Activated effector memory CD4-positive, alpha-beta T cell treated with Interleukin-2 at 50 U/mL for 16 hours (primary cell): ENCODE measurements around the gene CALD1.

Experiments used
- DNase-seq: peaks from one replicate; pipeline ENCODE4 v3.0.0-alpha.2; 2020

Gene CALD1

GRCh38 chr7:134829380-134829986, 50.0 kb downstream of the CALD1 start:
- DNase-seq, result no peak

GRCh38 chr7:134831862-134832261, 52.4 kb downstream of the CALD1 start:
- DNase-seq, result no peak

- DNase-seq, result no peak
Observed at GRCh38 chr7:134832367-134832766, 52.9 kb downstream of the CALD1 start.

- no peak for DNase-seq
Observed at GRCh38 chr7:134834689-134835462, 55.4 kb downstream of the CALD1 start.

- no peak for DNase-seq
Observed at GRCh38 chr7:134835463-134835823, 56.0 kb downstream of the CALD1 start.

- DNase-seq, result no peak
Observed at GRCh38 chr7:134836447-134836846, 57.0 kb downstream of the CALD1 start.

GRCh38 chr7:134839298-134839697, 59.9 kb downstream of the CALD1 start:
- no peak for DNase-seq

- no peak for DNase-seq
Observed at GRCh38 chr7:134842062-134842461, 62.6 kb downstream of the CALD1 start.

- DNase-seq, result no peak
Observed at GRCh38 chr7:134842886-134843430, 63.5 kb downstream of the CALD1 start.

GRCh38 chr7:134844200-134844599, 64.8 kb downstream of the CALD1 start:
- no peak for DNase-seq

GRCh38 chr7:134845461-134845860, 66.0 kb downstream of the CALD1 start:
- no peak for DNase-seq

GRCh38 chr7:134847851-134848588, 68.6 kb downstream of the CALD1 start:
- DNase-seq, result no peak

GRCh38 chr7:134850066-134850465, 70.6 kb downstream of the CALD1 start:
- no peak for DNase-seq

GRCh38 chr7:134851141-134851540, 71.7 kb downstream of the CALD1 start:
- DNase-seq, result no peak

- no peak for DNase-seq
Observed at GRCh38 chr7:134852625-134853024, 73.2 kb downstream of the CALD1 start.

- no peak for DNase-seq
Observed at GRCh38 chr7:134854816-134855215, 75.4 kb downstream of the CALD1 start.

- DNase-seq, result no peak
Observed at GRCh38 chr7:134855442-134855841, 76.0 kb downstream of the CALD1 start.

GRCh38 chr7:134856091-134856490, 76.7 kb downstream of the CALD1 start:
- no peak for DNase-seq

GRCh38 chr7:134856691-134857090, 77.3 kb downstream of the CALD1 start:
- no peak for DNase-seq

GRCh38 chr7:134857958-134858357, 78.5 kb downstream of the CALD1 start:
- no peak for DNase-seq

- no peak for DNase-seq
Observed at GRCh38 chr7:134859783-134860182, 80.3 kb downstream of the CALD1 start.

- DNase-seq, result peak; percentile 8
Observed at GRCh38 chr7:134865001-134865845, 85.8 kb downstream of the CALD1 start.

GRCh38 chr7:134866617-134867016, 87.2 kb downstream of the CALD1 start:
- no peak for DNase-seq
